Astrocyte of the cerebellum (primary cell): ENCODE results near the gene SLC35C1.

Source experiments
- DNase-seq: peaks from one replicate; pipeline ENCODE4 v3.0.0-alpha.2; 2011; ENCODE audit warnings: low read depth
- H3K4me3 ChIP-seq: 2 replicates; pipeline ENCODE4 v1.5.1; 2011; ENCODE audit warnings: mild to moderate bottlenecking, low read depth, low read length, moderate library complexity
- in situ Hi-C: cut with HindIII; loops from 2 replicates; pipeline ENCODE4 v1.10.0; 2017; ENCODE audit warnings: low sequenced_read_pairs
- TF ChIP-seq, protein P1 (sequence below): IDR thresholded peaks from 2 replicates; pipeline ENCODE4 v1.5.1; 2012; ENCODE audit warnings: low read length, low read depth, moderate library complexity, mild to moderate bottlenecking; ENCODE audit errors: missing control alignments

Gene SLC35C1

DNA sequence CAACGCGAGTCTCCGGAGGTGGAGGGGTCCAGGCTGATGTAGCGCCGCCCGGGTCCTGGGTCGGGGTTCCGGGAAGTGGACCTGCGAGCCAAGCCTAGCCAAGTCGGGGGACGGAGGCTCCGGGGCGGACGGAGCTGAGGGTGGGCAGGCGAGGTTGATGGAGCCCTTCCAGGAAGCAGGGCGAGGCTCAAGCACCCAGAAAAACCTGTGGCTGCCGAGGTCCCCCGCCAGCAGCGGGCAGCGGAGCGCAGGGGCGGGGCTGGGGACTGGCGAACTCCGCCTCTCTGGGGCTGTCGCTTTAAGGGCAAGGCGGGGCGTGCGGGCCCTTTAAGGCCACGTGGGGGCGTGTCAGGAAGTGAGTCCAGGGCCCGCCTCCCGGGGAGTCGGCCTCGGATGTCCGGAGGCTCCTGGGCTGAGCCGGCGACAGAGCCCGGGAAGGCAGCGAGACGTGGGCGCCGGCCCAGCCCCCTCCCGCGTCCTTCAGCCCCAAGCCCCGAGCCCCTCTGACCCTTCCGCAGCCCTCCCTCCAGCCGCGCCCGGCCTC lies at the start of gene SLC35C1:
SLC35C1 (plus strand) TSS at position 389 of the 544 bp plus-strand sequence. CDS start 653 bp downstream, outside the sequence.
- TF ChIP-seq, protein P1, sequence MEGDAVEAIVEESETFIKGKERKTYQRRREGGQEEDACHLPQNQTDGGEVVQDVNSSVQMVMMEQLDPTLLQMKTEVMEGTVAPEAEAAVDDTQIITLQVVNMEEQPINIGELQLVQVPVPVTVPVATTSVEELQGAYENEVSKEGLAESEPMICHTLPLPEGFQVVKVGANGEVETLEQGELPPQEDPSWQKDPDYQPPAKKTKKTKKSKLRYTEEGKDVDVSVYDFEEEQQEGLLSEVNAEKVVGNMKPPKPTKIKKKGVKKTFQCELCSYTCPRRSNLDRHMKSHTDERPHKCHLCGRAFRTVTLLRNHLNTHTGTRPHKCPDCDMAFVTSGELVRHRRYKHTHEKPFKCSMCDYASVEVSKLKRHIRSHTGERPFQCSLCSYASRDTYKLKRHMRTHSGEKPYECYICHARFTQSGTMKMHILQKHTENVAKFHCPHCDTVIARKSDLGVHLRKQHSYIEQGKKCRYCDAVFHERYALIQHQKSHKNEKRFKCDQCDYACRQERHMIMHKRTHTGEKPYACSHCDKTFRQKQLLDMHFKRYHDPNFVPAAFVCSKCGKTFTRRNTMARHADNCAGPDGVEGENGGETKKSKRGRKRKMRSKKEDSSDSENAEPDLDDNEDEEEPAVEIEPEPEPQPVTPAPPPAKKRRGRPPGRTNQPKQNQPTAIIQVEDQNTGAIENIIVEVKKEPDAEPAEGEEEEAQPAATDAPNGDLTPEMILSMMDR, result no peak
- in situ Hi-C loops, result no loop called here
- peak within 1 kb of the TSS; percentile 57 for H3K4me3 ChIP-seq
- peak; percentile 74 for DNase-seq

DNA sequence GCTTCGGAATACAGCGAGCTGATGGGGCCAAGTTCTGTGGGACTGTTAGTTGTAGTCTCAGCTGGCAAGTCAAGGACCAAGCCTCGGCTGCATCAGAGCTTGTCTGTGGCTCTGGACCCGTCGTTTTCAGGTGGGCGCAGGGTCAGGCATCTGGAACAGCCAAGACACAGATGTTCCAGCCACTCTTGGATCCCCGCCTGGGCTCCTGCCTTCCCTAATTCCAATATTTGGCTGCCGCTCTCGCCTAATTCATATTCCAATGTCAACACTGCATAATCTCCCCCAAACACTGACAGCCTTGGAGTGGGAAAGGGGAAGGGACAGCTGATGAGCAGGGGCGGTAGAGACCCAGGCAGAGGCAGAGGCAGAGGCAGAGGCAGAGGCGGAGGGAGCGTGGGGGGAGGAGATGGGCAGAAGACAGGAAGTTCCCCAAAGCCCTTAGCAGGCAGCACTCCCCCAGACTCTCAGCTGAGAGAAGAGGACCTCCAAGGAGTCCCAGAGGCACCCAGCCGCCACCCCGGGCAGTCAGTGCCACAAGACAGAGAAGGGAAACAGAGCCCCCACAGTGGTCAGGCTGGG lies 49.6 kb upstream of the SLC35C1 start:
- TF ChIP-seq, protein P1, result no peak
- H3K4me3 ChIP-seq, result no peak overlapping the region
- in situ Hi-C loops, result no loop called here
- DNase-seq, result no peak

DNA sequence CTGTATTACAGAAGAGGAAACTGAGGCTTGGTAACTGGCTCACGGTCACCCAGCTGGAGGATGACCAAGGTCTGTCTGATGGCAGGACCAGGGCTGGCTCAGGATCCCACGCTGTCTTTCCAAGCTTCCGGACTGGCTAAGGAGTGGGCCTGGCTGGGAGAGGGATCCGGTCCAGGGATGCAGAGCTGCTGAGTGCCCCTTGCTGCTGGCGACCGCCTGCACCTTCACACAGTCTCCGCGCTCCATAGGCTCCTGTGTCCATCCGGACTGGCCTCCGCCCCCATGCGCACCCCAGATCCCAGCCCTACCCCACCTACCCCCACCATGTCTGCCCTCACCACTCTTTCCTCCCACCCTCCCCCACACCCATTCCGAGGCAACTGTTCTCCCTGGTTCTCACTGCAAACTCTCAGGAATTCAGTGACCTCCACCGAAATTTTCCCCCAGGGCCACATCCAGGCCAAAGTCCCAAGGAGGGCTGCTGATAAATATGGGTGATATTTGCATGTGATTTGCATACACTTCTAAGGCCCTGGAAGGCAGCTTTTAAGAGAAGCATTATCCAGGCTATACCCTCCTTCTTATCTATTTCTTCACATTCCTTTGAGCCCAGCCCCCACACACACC lies 48.5 kb upstream of the SLC35C1 start:
- in situ Hi-C loops, result no loop called here
- TF ChIP-seq, protein P1, result no peak
- no peak overlapping the region for H3K4me3 ChIP-seq
- no peak for DNase-seq

DNA sequence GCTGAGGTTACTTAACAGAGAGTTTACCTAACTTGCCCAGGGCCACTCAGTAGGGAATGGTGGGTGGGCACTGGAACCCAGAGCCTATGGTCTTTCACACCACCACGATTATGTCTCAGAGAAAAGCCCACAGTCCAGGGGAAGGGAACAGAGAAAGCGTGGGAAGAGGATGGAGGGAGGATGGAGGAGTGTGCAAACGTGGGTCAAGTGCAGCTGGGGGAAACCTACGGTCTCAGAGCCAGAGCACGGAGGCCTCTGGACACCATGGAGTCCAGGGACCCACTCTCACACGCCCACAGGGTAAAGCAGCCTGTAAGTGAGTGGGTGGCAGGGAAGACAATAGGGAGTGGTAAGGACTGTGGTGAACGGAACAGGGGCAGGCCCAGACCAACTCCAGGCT lies 47.3 kb upstream of the SLC35C1 start:
- TF ChIP-seq, protein P1, result no peak
- in situ Hi-C loops, result no loop called here
- DNase-seq, result no peak
- H3K4me3 ChIP-seq, result no peak overlapping the region

DNA sequence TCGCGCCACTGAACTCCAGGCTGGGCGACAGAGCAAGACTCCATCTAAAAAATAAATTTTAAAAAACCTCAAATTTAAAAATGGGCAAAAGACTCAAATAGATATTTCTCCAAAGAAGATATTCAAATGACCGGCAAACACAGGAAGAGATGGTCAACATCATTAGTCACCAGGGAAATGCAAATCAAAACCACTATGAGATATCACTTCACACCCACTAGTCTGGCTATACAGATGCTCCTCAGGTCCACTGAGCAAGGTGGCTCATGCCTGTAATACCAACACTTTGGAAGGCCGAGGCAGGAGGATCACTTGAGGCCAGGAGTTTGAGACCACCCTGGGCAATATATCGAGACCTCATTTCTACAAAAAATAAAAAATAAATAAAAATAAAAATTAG lies 43.3 kb upstream of the SLC35C1 start:
- H3K4me3 ChIP-seq, result no peak overlapping the region
- no peak for DNase-seq
- TF ChIP-seq, protein P1, result no peak
- in situ Hi-C loops, result no loop called here

DNA sequence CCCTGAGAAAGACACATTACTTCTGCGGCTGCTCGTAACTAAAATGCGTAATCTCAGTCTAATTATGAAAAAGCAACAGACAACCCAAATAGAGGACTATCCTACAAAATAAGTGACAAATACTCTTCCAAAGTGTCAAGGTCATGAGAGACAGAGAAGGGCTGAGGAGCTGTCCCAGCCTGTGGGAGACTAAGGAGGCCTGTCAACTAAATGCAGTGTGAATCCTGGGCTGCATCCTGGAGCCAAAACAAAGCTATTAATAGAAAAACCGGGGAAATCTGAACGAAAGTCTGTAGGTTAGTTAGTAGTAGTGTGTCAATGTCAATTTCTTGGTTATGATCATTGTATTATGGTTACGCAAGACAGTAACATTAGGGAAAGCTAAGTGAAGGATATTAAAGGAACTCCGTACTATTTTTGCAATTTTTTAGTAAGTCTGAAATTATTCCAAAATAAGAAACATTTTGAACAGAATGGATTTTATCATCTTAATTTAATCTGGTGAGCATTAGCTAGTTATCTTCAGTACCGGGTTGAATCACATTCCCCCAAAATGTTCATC lies 39.8 kb upstream of the SLC35C1 start:
- no peak overlapping the region for H3K4me3 ChIP-seq
- no peak for DNase-seq
- TF ChIP-seq, protein P1, result no peak
- in situ Hi-C loops, result no loop called here
